ENCODE data around the gene AP1G2.

AP1G2 gene

GRCh38 chr14:23570806-23571483, 3.4 kb upstream of the AP1G2 start:
- no peak for DNase-seq

GRCh38 chr14:23569443-23570151, 2.0 kb upstream of the AP1G2 start:
- no peak for DNase-seq

GRCh38 chr14:23568600-23569331, 1.2 kb upstream of the AP1G2 start:
- no peak for DNase-seq

GRCh38 chr14:23568021-23568599, 519 bp upstream of the AP1G2 start:
- no peak for DNase-seq

GRCh38 chr14:23566778-23567185, 809 bp downstream of the AP1G2 start:
- no peak for DNase-seq

- no peak for DNase-seq
These were observed 1.3 kb downstream of the AP1G2 start for GRCh38 chr14:23566112-23566777.

GRCh38 chr14:23565626-23566025, 2.0 kb downstream of the AP1G2 start:
- no peak for DNase-seq

- no peak for DNase-seq
These were observed 2.7 kb downstream of the AP1G2 start for GRCh38 chr14:23564876-23565275.

GRCh38 chr14:23564181-23564812, 3.3 kb downstream of the AP1G2 start:
- no peak for DNase-seq

GRCh38 chr14:23563473-23564180, 4.0 kb downstream of the AP1G2 start:
- no peak for DNase-seq

GRCh38 chr14:23562822-23563472, 4.6 kb downstream of the AP1G2 start:
- DNase-seq: peak; percentile 44

GRCh38 chr14:23561873-23562821, 5.4 kb downstream of the AP1G2 start:
- no peak for DNase-seq

- no peak for DNase-seq
These were observed 6.3 kb downstream of the AP1G2 start for GRCh38 chr14:23561259-23561658.

GRCh38 chr14:23559926-23560520, 7.6 kb downstream of the AP1G2 start:
- DNase-seq: no peak

GRCh38 chr14:23559010-23559925, 8.3 kb downstream of the AP1G2 start:
- DNase-seq: peak; percentile 46

- DNase-seq: no peak
These were observed 9.1 kb downstream of the AP1G2 start for GRCh38 chr14:23558346-23559009.

GRCh38 chr14:23557946-23558345, 9.6 kb downstream of the AP1G2 start:
- no peak for DNase-seq

GRCh38 chr14:23557521-23557920, 10.1 kb downstream of the AP1G2 start:
- no peak for DNase-seq
